Caco-2 (cell line): ENCODE results near the gene IGFLR1. TPM values are rescaled to one million over a fixed set of nuclear protein-coding genes. Genes with fewer than 3 reads are reported as not detected.

Experiments
- BruUV-seq: library from RNA; stranded (reverse); fragments of 400-500 nt; replicated peaks from 2 replicates; lab custom pipeline; 2021; lab: Mats Ljungman, UMichigan
- CTCF ChIA-PET: fragments of 300-600 bp; sonication (Branson Sonifier 250); formaldehyde crosslinking; loops from one replicate; lab custom pipeline; 2022; ENCODE audit warnings: antibody characterized with exemption; lab: Charles Lee
- POLR2A ChIA-PET: fragments of 300-600 bp; sonication (Branson Sonifier 250); formaldehyde crosslinking; loops from one replicate; lab custom pipeline; 2022; ENCODE audit warnings: antibody characterized with exemption; lab: Charles Lee
- DNase-seq, 2 experiments: peaks; one replicate each; pipeline versions ENCODE4 v3.0.0 to v3.0.0-alpha.2; 2020 to 2022
- H3K27me3 ChIP-seq: replicated peaks from 2 replicates; pipeline ENCODE4 v1.6.0; 2011; ENCODE audit warnings: low read length; ENCODE audit not compliant: control insufficient read depth, insufficient read depth
- H3K36me3 ChIP-seq: 2 replicates; pipeline ENCODE4 v1.5.1; 2011; ENCODE audit warnings: low read length; ENCODE audit not compliant: control insufficient read depth, insufficient read depth
- H3K4me1 ChIP-seq: fragments of 250-450 bp; sonication (Bioruptor Pico); 2 replicates; pipeline ENCODE4 v1.5.1; 2020; ENCODE audit warnings: mild to moderate bottlenecking
- H3K4me3 ChIP-seq: 2 replicates; pipeline ENCODE4 v1.5.1; 2011; ENCODE audit warnings: low read depth, mild to moderate bottlenecking, control low read depth, low read length
- H3K9me3 ChIP-seq: fragments of 250-450 bp; sonication (Bioruptor Pico); 2 replicates; pipeline ENCODE4 v1.5.1; 2020; ENCODE audit warnings: mild to moderate bottlenecking, moderate library complexity
- H3K27ac Mint-ChIP-seq: one replicate; pipeline ENCODE4 v1.8.0; 2022; ENCODE audit warnings: mixed read lengths; ENCODE audit not compliant: unreplicated experiment
- H3K27me3 Mint-ChIP-seq: one replicate; pipeline ENCODE4 v1.8.0; 2022; ENCODE audit warnings: mixed read lengths; ENCODE audit not compliant: insufficient read depth, unreplicated experiment
- H3K36me3 Mint-ChIP-seq: one replicate; pipeline ENCODE4 v1.8.0; 2022; ENCODE audit warnings: mild to moderate bottlenecking, mixed read lengths; ENCODE audit not compliant: insufficient read depth, unreplicated experiment
- H3K4me1 Mint-ChIP-seq: one replicate; pipeline ENCODE4 v1.8.0; 2022; ENCODE audit warnings: low read depth, mixed read lengths; ENCODE audit not compliant: unreplicated experiment
- H3K4me3 Mint-ChIP-seq: one replicate; pipeline ENCODE4 v1.8.0; 2022; ENCODE audit warnings: mild to moderate bottlenecking, moderate library complexity, mixed read lengths; ENCODE audit not compliant: unreplicated experiment
- H3K9me3 Mint-ChIP-seq: one replicate; pipeline ENCODE4 v1.8.0; 2022; ENCODE audit warnings: mixed read lengths; ENCODE audit not compliant: unreplicated experiment
- CTCF ChIP-seq, 2 experiments: fragments of 200-600 bp in 1 of 2; IDR thresholded peaks; 1 replicate in 1 of 2; 2 replicates in 1 of 2; pipeline versions ENCODE4 v1.5.1 to v1.8.0; 2011 to 2022; ENCODE audit warnings: antibody characterized with exemption in 1 of 2, control low read depth in 1 of 2, inconsistent platforms in 1 of 2, low read depth in 1 of 2, low read length in 1 of 2, mild to moderate bottlenecking in 1 of 2, moderate library complexity in 1 of 2; ENCODE audit not compliant: insufficient read depth in 1 of 2, severe bottlenecking in 1 of 2, unreplicated experiment in 1 of 2
- intact Hi-C: fragments of 100-400 bp; cut with micrococcal nuclease; formaldehyde crosslinking; loops from one replicate; pipeline ENCODE4 v1.10.0; 2022; ENCODE audit not compliant: unreplicated experiment
- total RNA-seq: library from RNA; stranded (reverse); gene quantifications from 2 replicates; pipeline ENCODE4 v1.2.3, GENCODE V29; 2022

The IGFLR1 gene
- total RNA-seq, 1 experiment from 2014 or later, result 11.3 TPM

DNA sequence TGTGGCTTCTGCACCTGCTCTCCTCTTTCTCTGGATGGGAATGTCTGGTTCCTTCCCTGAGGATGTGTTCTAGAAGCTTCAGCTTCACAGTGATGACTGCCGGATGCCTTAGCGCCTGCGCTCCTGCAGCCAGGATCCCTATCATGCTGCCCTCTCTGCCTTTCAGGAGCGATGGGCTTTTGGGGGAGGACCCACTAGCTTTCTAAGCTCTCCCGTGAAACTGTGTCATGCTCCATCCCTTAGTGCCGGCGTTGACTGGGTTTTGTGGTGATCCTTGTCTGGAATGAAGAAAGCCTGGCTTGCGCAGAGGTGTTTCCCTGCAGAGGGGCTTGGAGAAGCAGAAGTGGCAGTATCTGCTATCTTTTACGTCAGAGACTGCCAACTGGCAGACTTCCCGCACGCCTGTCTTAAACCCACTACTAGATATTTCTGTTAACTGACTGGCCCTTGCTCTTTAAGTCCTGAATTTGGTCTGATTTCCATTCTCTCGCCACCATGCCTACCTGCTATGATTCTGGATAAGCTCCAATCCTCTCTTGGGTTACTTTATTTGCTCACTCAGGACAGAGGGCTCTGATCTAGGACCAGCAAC is 28.3 kb downstream of the IGFLR1 start:
- H3K4me1 ChIP-seq, result peaks cover 8% of the 10 kb centered on the region
- ChIA-PET POLR2A (no interaction called here), CTCF (interaction anchor here (1.9 kb wide), 1 partner anchor 19 kb away, joined by 6 read pairs; no protein-coding TSS in a partner anchor)
- intact Hi-C loops, result no loop called here
- no TSS peak for BruUV-seq
- no peaks in the 10 kb centered on the region for H3K9me3 Mint-ChIP-seq
- H3K4me3 ChIP-seq, result no peak overlapping the region
- DNase-seq, result no peak
- no peaks in the 10 kb centered on the region for H3K9me3 ChIP-seq
- H3K36me3 ChIP-seq, result no peaks in the 10 kb centered on the region
- no peak for TF ChIP-seq CTCF (IDR thresholded peaks at IDR 0.05; ENCODE audit: insufficient read depth in 1 of 2, low read depth in 1 of 2, low read length in 1 of 2, severe bottlenecking in 1 of 2, unreplicated experiment in 1 of 2)
- no peak overlapping the region for H3K4me3 Mint-ChIP-seq
- peak overlapping the region; percentile 53 for H3K27ac Mint-ChIP-seq
- H3K4me1 Mint-ChIP-seq, result peaks cover 9% of the 10 kb centered on the region
- peaks cover 8% of the 10 kb centered on the region for H3K36me3 Mint-ChIP-seq
- no peaks in the 10 kb centered on the region for H3K27me3 ChIP-seq
- peaks cover 3% of the 10 kb centered on the region for H3K27me3 Mint-ChIP-seq

DNA sequence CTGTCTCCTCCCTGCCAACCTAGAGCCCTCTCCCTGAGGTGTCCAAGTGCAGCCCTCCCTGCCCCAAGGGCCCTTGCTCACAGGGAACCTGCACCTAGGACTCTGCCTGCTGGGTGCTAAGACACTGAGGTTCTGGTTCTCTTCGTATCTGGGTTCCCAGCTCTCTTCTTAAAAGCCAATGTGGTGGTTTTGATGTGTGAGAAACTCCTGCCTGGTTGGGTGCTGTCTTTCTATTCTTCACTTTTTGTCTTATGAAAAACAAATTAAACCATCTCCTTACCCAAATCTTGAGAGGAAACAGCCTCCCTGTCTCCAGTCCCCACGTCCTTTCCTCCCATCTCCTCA is 28.8 kb downstream of the IGFLR1 start:
- DNase-seq, result no peak
- no peak overlapping the region for H3K4me3 ChIP-seq
- peaks cover 3% of the 10 kb centered on the region for H3K27me3 Mint-ChIP-seq
- intact Hi-C loops, result no loop called here
- H3K36me3 ChIP-seq, result no peaks in the 10 kb centered on the region
- H3K9me3 ChIP-seq, result no peaks in the 10 kb centered on the region
- H3K4me3 Mint-ChIP-seq, result no peak overlapping the region
- no TSS peak for BruUV-seq
- H3K4me1 ChIP-seq, result peaks cover 8% of the 10 kb centered on the region
- no peak overlapping the region for H3K27ac Mint-ChIP-seq
- H3K9me3 Mint-ChIP-seq, result no peaks in the 10 kb centered on the region
- peaks cover 9% of the 10 kb centered on the region for H3K4me1 Mint-ChIP-seq
- ChIA-PET CTCF (interaction anchor here (0.6 to 1.9 kb wide), 2 partner anchors 19 to 24 kb away, joined by 5 to 6 read pairs; no protein-coding TSS in a partner anchor), POLR2A (no interaction called here)
- no peaks in the 10 kb centered on the region for H3K27me3 ChIP-seq
- TF ChIP-seq CTCF (IDR thresholded peaks at IDR 0.05; ENCODE audit: insufficient read depth in 1 of 2, low read depth in 1 of 2, low read length in 1 of 2, severe bottlenecking in 1 of 2, unreplicated experiment in 1 of 2), result no peak
- peaks cover 8% of the 10 kb centered on the region for H3K36me3 Mint-ChIP-seq

DNA sequence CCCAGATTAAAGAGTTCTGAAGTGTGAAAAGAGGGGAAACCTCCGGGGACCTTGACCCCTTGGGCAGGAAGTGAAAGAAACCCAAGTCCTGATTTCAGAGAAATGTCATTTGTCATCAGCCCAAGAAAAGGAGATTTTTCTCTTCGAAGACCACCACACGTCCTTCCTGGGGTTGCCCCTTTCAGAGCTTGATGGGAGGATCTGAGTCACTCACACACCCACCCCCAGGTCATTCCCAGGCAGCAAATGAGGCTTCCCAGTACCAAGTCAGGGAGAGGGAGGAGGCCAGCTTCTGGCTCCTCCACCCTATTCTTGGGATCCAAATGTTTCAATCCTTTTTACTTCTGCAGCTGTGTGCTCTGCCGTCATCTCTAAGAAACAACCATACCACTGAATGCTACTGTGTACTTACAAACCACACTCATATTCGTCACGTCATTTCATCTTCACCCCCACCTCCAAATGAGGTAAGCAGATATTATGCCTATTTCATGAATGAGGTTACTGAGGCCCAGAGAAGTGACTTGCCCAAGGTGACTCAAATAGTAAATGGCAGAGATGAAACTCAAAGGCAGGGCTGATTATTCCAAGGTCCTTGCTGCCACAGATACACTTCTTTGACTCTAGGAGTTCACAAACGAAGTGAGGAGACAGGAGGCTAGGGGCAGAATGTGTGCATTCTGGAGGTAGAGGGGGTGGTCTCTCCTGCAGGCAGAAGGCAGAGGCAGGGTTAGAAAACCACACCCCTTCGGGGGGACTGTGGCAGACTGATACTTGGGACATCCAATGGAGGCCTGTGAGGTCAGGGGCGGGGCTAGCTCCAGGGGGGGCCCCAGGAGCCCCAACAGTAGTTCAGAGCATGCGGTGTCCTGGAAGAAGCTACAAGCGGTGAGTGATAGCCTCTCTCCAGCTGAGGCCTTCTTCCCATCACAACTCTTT is 29.4 kb downstream of the IGFLR1 start:
- H3K9me3 Mint-ChIP-seq, result no peaks in the 10 kb centered on the region
- no peaks in the 10 kb centered on the region for H3K36me3 ChIP-seq
- BruUV-seq, result no TSS peak
- H3K27me3 ChIP-seq, result no peaks in the 10 kb centered on the region
- intact Hi-C loops, result no loop called here
- no peak overlapping the region for H3K4me3 ChIP-seq
- peaks cover 8% of the 10 kb centered on the region for H3K4me1 ChIP-seq
- ChIA-PET POLR2A (no interaction called here), CTCF (interaction anchor here (0.6 to 1.9 kb wide), 3 partner anchors 18 to 24 kb away, joined by 3 to 6 read pairs (median 5); no protein-coding TSS in a partner anchor)
- peaks cover 8% of the 10 kb centered on the region for H3K36me3 Mint-ChIP-seq
- peaks cover 9% of the 10 kb centered on the region for H3K4me1 Mint-ChIP-seq
- no peak for TF ChIP-seq CTCF (IDR thresholded peaks at IDR 0.05; ENCODE audit: insufficient read depth in 1 of 2, low read depth in 1 of 2, low read length in 1 of 2, severe bottlenecking in 1 of 2, unreplicated experiment in 1 of 2)
- H3K9me3 ChIP-seq, result no peaks in the 10 kb centered on the region
- H3K27ac Mint-ChIP-seq, result no peak overlapping the region
- peaks cover 3% of the 10 kb centered on the region for H3K27me3 Mint-ChIP-seq
- no peak overlapping the region for H3K4me3 Mint-ChIP-seq
- no peak for DNase-seq
